HepG2 (cell line): ENCODE data around the gene EXTL1. TPM values are rescaled to one million over a fixed set of nuclear protein-coding genes. Genes with fewer than 3 reads are reported as not detected.

Experiments used
- FOSL1 ChIP-seq: sonication (generic); formaldehyde crosslinking; IDR thresholded peaks from 2 replicates; pipeline ENCODE4 v1.9.0; 2021; ENCODE audit warnings: missing genetic modification reagents, borderline replicate concordance
- PBX2 ChIP-seq: IDR thresholded peaks from 2 replicates; pipeline ENCODE4 v1.6.1; 2016; ENCODE audit warnings: control low read depth
- TEAD3 ChIP-seq: optimal IDR thresholded peaks from 2 replicates; pipeline ENCODE3; 2016; ENCODE audit warnings: borderline replicate concordance
- ZHX1 ChIP-seq: sonication (generic); formaldehyde crosslinking; IDR thresholded peaks from 2 replicates; pipeline ENCODE4 v1.8.1; 2022; ENCODE audit warnings: low read depth, mild to moderate bottlenecking, missing genetic modification reagents
- ZNF24 ChIP-seq: fragments of 450-650 bp; IDR thresholded peaks from 2 replicates; pipeline ENCODE4 v1.6.1; 2017; ENCODE audit warnings: antibody characterized with exemption, mild to moderate bottlenecking
- ZNF567 ChIP-seq: sonication (generic); formaldehyde crosslinking; IDR thresholded peaks from 2 replicates; pipeline ENCODE4 v1.8.1; 2023; ENCODE audit warnings: mild to moderate bottlenecking, missing genetic modification reagents, borderline replicate concordance
- ZNF792 ChIP-seq: IDR thresholded peaks from 2 replicates; pipeline ENCODE4 v1.6.1; 2016
- polyA plus RNA-seq, 8 experiments: library from polyadenylated mRNA; depleted of rRNA in 3 of 8; stranded (reverse) in 7 of 8; unstranded in 1 of 8; fragments of >200 nt; fragmentation: Illumina TruSeq in 4 of 8; extraction: Trizol in 4 of 8; gene quantifications; 2 replicates each; pipeline versions ENCODE4 v1.2.1 to v1.2.3, GENCODE V29; 2011 to 2016; ENCODE audit warnings: low read depth in 4 of 8, missing spikeins in 1 of 8, mixed read lengths in 1 of 8; ENCODE audit not compliant: insufficient read depth in 1 of 8
- total RNA-seq, 5 experiments: library from RNA; depleted of rRNA; stranded (reverse); fragments of >200 nt; fragmentation: Illumina TruSeq; extraction: Trizol; gene quantifications; 2 replicates each; pipeline ENCODE4 v1.2.3, GENCODE V29; 2016; ENCODE audit warnings: low read depth in 1 of 5
- TF ChIP-seq, protein P1 (sequence below): IDR thresholded peaks from 2 replicates; pipeline ENCODE4 v1.6.1; 2016; ENCODE audit warnings: low read depth, missing genetic modification reagents, missing compliant biosample characterization

Gene EXTL1
- total and polyA plus RNA-seq, 2 of the 13 experiments (the other 11 are each of a cell fraction or from before 2014, with no cell fraction given): 0.35 to 1.0 TPM

GRCh38 chr1:26079960-26080814 is 58.6 kb downstream of the EXTL1 start (continued):
- TF ChIP-seq ZHX1 (CRISPR knock-in tag): no peak
- no peak for TF ChIP-seq PBX2 (CRISPR knock-in tag)
- no peak for TF ChIP-seq FOSL1 (CRISPR knock-in tag)
- no peak for TF ChIP-seq ZNF567 (CRISPR knock-in tag)
- peak; percentile 66 for TF ChIP-seq TEAD3 (CRISPR knock-in tag)
- TF ChIP-seq, protein P1, sequence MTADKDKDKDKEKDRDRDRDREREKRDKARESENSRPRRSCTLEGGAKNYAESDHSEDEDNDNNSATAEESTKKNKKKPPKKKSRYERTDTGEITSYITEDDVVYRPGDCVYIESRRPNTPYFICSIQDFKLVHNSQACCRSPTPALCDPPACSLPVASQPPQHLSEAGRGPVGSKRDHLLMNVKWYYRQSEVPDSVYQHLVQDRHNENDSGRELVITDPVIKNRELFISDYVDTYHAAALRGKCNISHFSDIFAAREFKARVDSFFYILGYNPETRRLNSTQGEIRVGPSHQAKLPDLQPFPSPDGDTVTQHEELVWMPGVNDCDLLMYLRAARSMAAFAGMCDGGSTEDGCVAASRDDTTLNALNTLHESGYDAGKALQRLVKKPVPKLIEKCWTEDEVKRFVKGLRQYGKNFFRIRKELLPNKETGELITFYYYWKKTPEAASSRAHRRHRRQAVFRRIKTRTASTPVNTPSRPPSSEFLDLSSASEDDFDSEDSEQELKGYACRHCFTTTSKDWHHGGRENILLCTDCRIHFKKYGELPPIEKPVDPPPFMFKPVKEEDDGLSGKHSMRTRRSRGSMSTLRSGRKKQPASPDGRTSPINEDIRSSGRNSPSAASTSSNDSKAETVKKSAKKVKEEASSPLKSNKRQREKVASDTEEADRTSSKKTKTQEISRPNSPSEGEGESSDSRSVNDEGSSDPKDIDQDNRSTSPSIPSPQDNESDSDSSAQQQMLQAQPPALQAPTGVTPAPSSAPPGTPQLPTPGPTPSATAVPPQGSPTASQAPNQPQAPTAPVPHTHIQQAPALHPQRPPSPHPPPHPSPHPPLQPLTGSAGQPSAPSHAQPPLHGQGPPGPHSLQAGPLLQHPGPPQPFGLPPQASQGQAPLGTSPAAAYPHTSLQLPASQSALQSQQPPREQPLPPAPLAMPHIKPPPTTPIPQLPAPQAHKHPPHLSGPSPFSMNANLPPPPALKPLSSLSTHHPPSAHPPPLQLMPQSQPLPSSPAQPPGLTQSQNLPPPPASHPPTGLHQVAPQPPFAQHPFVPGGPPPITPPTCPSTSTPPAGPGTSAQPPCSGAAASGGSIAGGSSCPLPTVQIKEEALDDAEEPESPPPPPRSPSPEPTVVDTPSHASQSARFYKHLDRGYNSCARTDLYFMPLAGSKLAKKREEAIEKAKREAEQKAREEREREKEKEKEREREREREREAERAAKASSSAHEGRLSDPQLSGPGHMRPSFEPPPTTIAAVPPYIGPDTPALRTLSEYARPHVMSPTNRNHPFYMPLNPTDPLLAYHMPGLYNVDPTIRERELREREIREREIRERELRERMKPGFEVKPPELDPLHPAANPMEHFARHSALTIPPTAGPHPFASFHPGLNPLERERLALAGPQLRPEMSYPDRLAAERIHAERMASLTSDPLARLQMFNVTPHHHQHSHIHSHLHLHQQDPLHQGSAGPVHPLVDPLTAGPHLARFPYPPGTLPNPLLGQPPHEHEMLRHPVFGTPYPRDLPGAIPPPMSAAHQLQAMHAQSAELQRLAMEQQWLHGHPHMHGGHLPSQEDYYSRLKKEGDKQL (CRISPR knock-in tag): no peak
- no peak for TF ChIP-seq ZNF24
- TF ChIP-seq ZNF792 (CRISPR knock-in tag): no peak
